SJSA1 (cell line): ENCODE measurements around the gene LRIG3. TPM values are rescaled to one million over a fixed set of nuclear protein-coding genes. Genes with fewer than 3 reads are reported as not detected.
"Not testable (repeated sequence)": the region's sequence is repeated elsewhere in the genome, so short reads cannot be mapped to it uniquely, and the experiment has no call there.

Experiments
- DNase-seq, 2 experiments: peaks; one replicate each; pipeline ENCODE4 v3.0.0-alpha.2; 2015 to 2020; ENCODE audit warnings: low spot score in 2 of 2, low read depth in 1 of 2
- H3K27ac ChIP-seq: fragments of 250-450 bp; sonication (Bioruptor Pico); 2 replicates; pipeline ENCODE4 v1.5.1; 2020; ENCODE audit warnings: mild to moderate bottlenecking, moderate library complexity
- H3K27me3 ChIP-seq: fragments of 250-450 bp; sonication (Bioruptor Pico); replicated peaks from 2 replicates; pipeline ENCODE4 v1.5.1; 2020; ENCODE audit warnings: mild to moderate bottlenecking, moderate library complexity
- H3K36me3 ChIP-seq: fragments of 250-450 bp; sonication (Bioruptor Pico); 2 replicates; pipeline ENCODE4 v1.5.1; 2020; ENCODE audit warnings: mild to moderate bottlenecking
- H3K4me1 ChIP-seq: fragments of 250-450 bp; sonication (Bioruptor Pico); replicated peaks from 2 replicates; pipeline ENCODE4 v1.6.1; 2021; ENCODE audit warnings: mild to moderate bottlenecking
- H3K4me3 ChIP-seq: fragments of 250-450 bp; sonication (Bioruptor Pico); 2 replicates; pipeline ENCODE4 v1.5.1; 2020; ENCODE audit warnings: mild to moderate bottlenecking
- H3K9me3 ChIP-seq: fragments of 250-450 bp; sonication (Bioruptor Pico); replicated peaks from 2 replicates; pipeline ENCODE4 v1.5.1; 2020; ENCODE audit warnings: mild to moderate bottlenecking
- total RNA-seq: library from RNA; depleted of rRNA; stranded (reverse); fragments of >200 nt; shearing (Covaris generic); gene quantifications from 2 replicates; pipeline ENCODE4 v1.2.3, GENCODE V29; 2014

Gene LRIG3
- total RNA-seq, 1 experiment from 2014 or later, result 51.8 TPM

- peaks cover 45% of the 10 kb centered on the region for H3K4me1 ChIP-seq
- peaks cover 30% of the 10 kb centered on the region for H3K36me3 ChIP-seq
- DNase-seq, result no peak
- no peak overlapping the region for H3K27ac ChIP-seq
- H3K27me3 ChIP-seq, result no peaks in the 10 kb centered on the region
- no peaks in the 10 kb centered on the region for H3K9me3 ChIP-seq
- H3K4me3 ChIP-seq, result no peak overlapping the region
Measured at GRCh38 chr12:58914457-58914856, 5.8 kb downstream of the LRIG3 start.

- Histone ChIP-seq H3K4me3 (no peak overlapping the region), H3K9me3 (no peaks in the 10 kb centered on the region), H3K27me3 (no peaks in the 10 kb centered on the region), H3K36me3 (peaks cover 75% of the 10 kb centered on the region), H3K27ac (no peak overlapping the region), H3K4me1 (peaks cover 6% of the 10 kb centered on the region)
- no peak for DNase-seq
Measured at GRCh38 chr12:58907391-58907790, 12.9 kb downstream of the LRIG3 start.

GRCh38 chr12:58906917-58907316 is 13.4 kb downstream of the LRIG3 start:
- no peak for DNase-seq
- H3K27me3 ChIP-seq, result no peaks in the 10 kb centered on the region
- no peak overlapping the region for H3K27ac ChIP-seq
- peaks cover 1% of the 10 kb centered on the region for H3K4me1 ChIP-seq
- no peaks in the 10 kb centered on the region for H3K9me3 ChIP-seq
- peaks cover 77% of the 10 kb centered on the region for H3K36me3 ChIP-seq
- no peak overlapping the region for H3K4me3 ChIP-seq

GRCh38 chr12:58905422-58905821 is 14.9 kb downstream of the LRIG3 start:
- Histone ChIP-seq H3K4me1 (no peaks in the 10 kb centered on the region), H3K27ac (no peak overlapping the region), H3K9me3 (no peaks in the 10 kb centered on the region), H3K27me3 (no peaks in the 10 kb centered on the region), H3K36me3 (peaks cover 77% of the 10 kb centered on the region), H3K4me3 (no peak overlapping the region)
- no peak for DNase-seq

GRCh38 chr12:58902726-58903125 is 17.6 kb downstream of the LRIG3 start:
- H3K27me3 ChIP-seq, H3K4me1 ChIP-seq, DNase-seq, H3K27ac ChIP-seq, H3K9me3 ChIP-seq, H3K4me3 ChIP-seq: not testable (repeated sequence)
- H3K36me3 ChIP-seq, result peaks cover 61% of the 10 kb centered on the region

- DNase-seq, result no peak
- peaks cover 61% of the 10 kb centered on the region for H3K36me3 ChIP-seq
Measured at GRCh38 chr12:58901664-58902063, 18.6 kb downstream of the LRIG3 start.

GRCh38 chr12:58897969-58898368 is 22.3 kb downstream of the LRIG3 start:
- DNase-seq, result no peak
- peaks cover 18% of the 10 kb centered on the region for H3K4me1 ChIP-seq
- no peaks in the 10 kb centered on the region for H3K27me3 ChIP-seq
- H3K36me3 ChIP-seq, result peaks cover 43% of the 10 kb centered on the region
- H3K27ac ChIP-seq, result no peak overlapping the region
- no peaks in the 10 kb centered on the region for H3K9me3 ChIP-seq
- no peak overlapping the region for H3K4me3 ChIP-seq

More at GRCh38 chr12:58901664-58902063, 18.6 kb downstream of the LRIG3 start:
- H3K4me3 ChIP-seq, result no peak overlapping the region
- no peaks in the 10 kb centered on the region for H3K9me3 ChIP-seq
- no peak overlapping the region for H3K27ac ChIP-seq
- no peaks in the 10 kb centered on the region for H3K4me1 ChIP-seq
- no peaks in the 10 kb centered on the region for H3K27me3 ChIP-seq

- Histone ChIP-seq H3K36me3 (peaks cover 39% of the 10 kb centered on the region), H3K4me3 (no peak overlapping the region), H3K27me3 (no peaks in the 10 kb centered on the region), H3K27ac (no peak overlapping the region), H3K9me3 (no peaks in the 10 kb centered on the region), H3K4me1 (peaks cover 18% of the 10 kb centered on the region)
- no peak for DNase-seq
Measured at GRCh38 chr12:58896278-58896677, 24.0 kb downstream of the LRIG3 start.

GRCh38 chr12:58895053-58895452 is 25.3 kb downstream of the LRIG3 start:
- no peaks in the 10 kb centered on the region for H3K27me3 ChIP-seq
- no peaks in the 10 kb centered on the region for H3K9me3 ChIP-seq
- peaks cover 34% of the 10 kb centered on the region for H3K36me3 ChIP-seq
- H3K27ac ChIP-seq, result no peak overlapping the region
- no peak for DNase-seq
- H3K4me1 ChIP-seq, result peaks cover 18% of the 10 kb centered on the region
- no peak overlapping the region for H3K4me3 ChIP-seq

GRCh38 chr12:58894040-58894439 is 26.3 kb downstream of the LRIG3 start:
- no peak for DNase-seq
- Histone ChIP-seq H3K4me3 (no peak overlapping the region), H3K4me1 (peaks cover 18% of the 10 kb centered on the region), H3K9me3 (no peaks in the 10 kb centered on the region), H3K36me3 (peaks cover 39% of the 10 kb centered on the region), H3K27ac (no peak overlapping the region), H3K27me3 (no peaks in the 10 kb centered on the region)

- Histone ChIP-seq H3K36me3 (peaks cover 45% of the 10 kb centered on the region), H3K27ac (no peak overlapping the region), H3K4me3 (no peak overlapping the region), H3K9me3 (no peaks in the 10 kb centered on the region), H3K4me1 (peaks cover 18% of the 10 kb centered on the region), H3K27me3 (no peaks in the 10 kb centered on the region)
- no peak for DNase-seq
Measured at GRCh38 chr12:58893495-58893894, 26.8 kb downstream of the LRIG3 start.

GRCh38 chr12:58889557-58889956 is 30.7 kb downstream of the LRIG3 start:
- Histone ChIP-seq H3K36me3 (peaks cover 67% of the 10 kb centered on the region), H3K4me1 (peaks cover 13% of the 10 kb centered on the region), H3K9me3 (no peaks in the 10 kb centered on the region), H3K4me3 (no peak overlapping the region), H3K27me3 (no peaks in the 10 kb centered on the region), H3K27ac (no peak overlapping the region)
- DNase-seq, result no peak

- Histone ChIP-seq H3K36me3 (peaks cover 75% of the 10 kb centered on the region), H3K9me3 (no peaks in the 10 kb centered on the region), H3K27ac (no peak overlapping the region), H3K4me3 (no peak overlapping the region), H3K4me1 (peaks cover 6% of the 10 kb centered on the region), H3K27me3 (no peaks in the 10 kb centered on the region)
- no peak for DNase-seq
Measured at GRCh38 chr12:58888131-58888783, 32.0 kb downstream of the LRIG3 start.

- Histone ChIP-seq H3K36me3 (peaks cover 74% of the 10 kb centered on the region), H3K4me3 (no peak overlapping the region), H3K4me1 (peaks cover 7% of the 10 kb centered on the region; the same call in 1 of the 2 replicates), H3K9me3 (no peaks in the 10 kb centered on the region), H3K27me3 (no peaks in the 10 kb centered on the region), H3K27ac (no peak overlapping the region)
- DNase-seq, result no peak
Measured at GRCh38 chr12:58887068-58887467, 33.2 kb downstream of the LRIG3 start.

GRCh38 chr12:58886474-58886873 is 33.8 kb downstream of the LRIG3 start:
- Histone ChIP-seq H3K9me3 (no peaks in the 10 kb centered on the region), H3K4me3 (no peak overlapping the region), H3K27ac (no peak overlapping the region), H3K4me1 (peaks cover 7% of the 10 kb centered on the region; the same call in 1 of the 2 replicates), H3K36me3 (peaks cover 80% of the 10 kb centered on the region), H3K27me3 (no peaks in the 10 kb centered on the region)
- DNase-seq, result no peak
